SU-DHL-6 (cell line): ENCODE measurements around the gene NFIA.
A peak's percentile ranks its signal among the peaks of the same experiment; 100 is the strongest.
"Not testable (repeated sequence)": the region's sequence is repeated elsewhere in the genome, so short reads cannot be mapped to it uniquely, and the experiment has no call there.

Experiments
- H2AFZ ChIP-seq: fragments of 200-600 bp; sonication (generic); 2 replicates; pipeline ENCODE4 v1.6.1; 2014; ENCODE audit warnings: low read depth, mild to moderate bottlenecking, moderate library complexity, mixed read lengths, antibody characterized with exemption, low read length; ENCODE audit not compliant: severe bottlenecking
- H3F3A ChIP-seq: fragments of 200-600 bp; shearing (Covaris generic); 2 replicates; pipeline ENCODE4 v1.6.0; 2016; ENCODE audit warnings: antibody characterized with exemption, mild to moderate bottlenecking; ENCODE audit not compliant: insufficient read depth
- H3K27ac ChIP-seq: fragments of 200-600 bp; sonication (generic); 2 replicates; pipeline ENCODE4 v1.5.1; 2016; ENCODE audit warnings: low read depth, mild to moderate bottlenecking, low read length, moderate library complexity, mixed read lengths
- H3K27me3 ChIP-seq: fragments of 200-600 bp; sonication (generic), shearing (Covaris generic); 2 replicates; pipeline ENCODE4 v1.6.0; 2014; ENCODE audit warnings: mild to moderate bottlenecking, low read length
- H3K36me3 ChIP-seq: fragments of 200-600 bp; sonication (generic); 2 replicates; pipeline ENCODE4 v1.6.1; 2014; ENCODE audit warnings: mild to moderate bottlenecking, low read length, mixed read lengths
- H3K4me2 ChIP-seq: fragments of 300-600, 200-600 bp; shearing (Covaris generic), sonication (generic); 2 replicates; pipeline ENCODE4 v1.6.0; 2014; ENCODE audit warnings: low read length, low read depth, mild to moderate bottlenecking; ENCODE audit not compliant: poor library complexity, severe bottlenecking
- H3K4me3 ChIP-seq: fragments of 200-600 bp; sonication (generic); 2 replicates; pipeline ENCODE4 v1.5.1; 2014; ENCODE audit warnings: antibody characterized with exemption, low read length, mild to moderate bottlenecking, mixed read lengths; ENCODE audit not compliant: insufficient read depth, poor library complexity, severe bottlenecking
- H3K79me2 ChIP-seq: fragments of 200-600 bp; sonication (generic); 2 replicates; pipeline ENCODE4 v1.6.1; 2014; ENCODE audit warnings: mild to moderate bottlenecking, low read length, moderate library complexity; ENCODE audit not compliant: insufficient read depth
- H3K9ac ChIP-seq: fragments of 200-600 bp; sonication (generic); 2 replicates; pipeline ENCODE4 v1.7.0; 2014; ENCODE audit warnings: mild to moderate bottlenecking, low read length
- H3K9me2 ChIP-seq: fragments of 200-600 bp; sonication (generic); replicated peaks from 2 replicates; pipeline ENCODE4 v1.6.1; 2014; ENCODE audit warnings: low read length; ENCODE audit not compliant: insufficient read depth
- H3K9me3 ChIP-seq: fragments of 200-600 bp; sonication (generic); 2 replicates; pipeline ENCODE4 v1.6.1; 2014; ENCODE audit warnings: low read length, mixed read lengths; ENCODE audit not compliant: insufficient read depth
- H4K20me1 ChIP-seq: fragments of 200-600 bp; sonication (generic); 2 replicates; pipeline ENCODE4 v1.6.1; 2014; ENCODE audit warnings: low read depth, mild to moderate bottlenecking, antibody characterized with exemption, low read length, moderate library complexity, mixed read lengths
- EZH2phosphoT487 ChIP-seq: fragments of 200-600 bp; sonication (generic), shearing (Covaris generic); conservative IDR thresholded peaks from 2 replicates; pipeline ENCODE4 v1.6.1; 2018; ENCODE audit warnings: mild to moderate bottlenecking, antibody characterized with exemption, low read length, moderate library complexity, mixed read lengths
- TF ChIP-seq, protein P1 (sequence below): fragments of 200-600 bp; sonication (generic); IDR thresholded peaks from one replicate; pipeline ENCODE4 v1.5.1; 2017; ENCODE audit warnings: antibody characterized with exemption, mild to moderate bottlenecking, low read length, moderate library complexity; ENCODE audit not compliant: insufficient read depth, poor library complexity, severe bottlenecking

The NFIA gene

DNA sequence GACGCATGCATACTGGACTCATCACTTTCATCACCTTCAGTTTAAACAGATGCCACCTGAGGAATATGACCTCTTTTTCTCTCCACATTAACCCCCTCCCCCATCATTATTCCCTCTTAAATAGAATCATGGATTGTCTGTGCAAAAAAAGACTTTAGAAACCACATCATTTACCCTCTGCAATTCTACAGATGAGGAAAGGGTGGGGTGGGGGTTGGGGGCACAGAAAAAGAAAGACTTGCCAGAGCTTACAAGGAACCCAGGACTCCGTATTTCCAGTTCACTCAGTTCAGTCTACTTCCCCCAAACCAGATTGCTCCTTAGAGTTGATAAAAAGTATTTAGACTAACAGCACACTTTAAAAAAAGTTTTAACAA lies 26.2 kb upstream of the NFIA start:
- H3K36me3 ChIP-seq, result no peaks in the 10 kb centered on the region
- H3K4me2 ChIP-seq, result peak overlapping the region; percentile 69
- TF ChIP-seq EZH2phosphoT487, result no peak
- TF ChIP-seq, protein P1, sequence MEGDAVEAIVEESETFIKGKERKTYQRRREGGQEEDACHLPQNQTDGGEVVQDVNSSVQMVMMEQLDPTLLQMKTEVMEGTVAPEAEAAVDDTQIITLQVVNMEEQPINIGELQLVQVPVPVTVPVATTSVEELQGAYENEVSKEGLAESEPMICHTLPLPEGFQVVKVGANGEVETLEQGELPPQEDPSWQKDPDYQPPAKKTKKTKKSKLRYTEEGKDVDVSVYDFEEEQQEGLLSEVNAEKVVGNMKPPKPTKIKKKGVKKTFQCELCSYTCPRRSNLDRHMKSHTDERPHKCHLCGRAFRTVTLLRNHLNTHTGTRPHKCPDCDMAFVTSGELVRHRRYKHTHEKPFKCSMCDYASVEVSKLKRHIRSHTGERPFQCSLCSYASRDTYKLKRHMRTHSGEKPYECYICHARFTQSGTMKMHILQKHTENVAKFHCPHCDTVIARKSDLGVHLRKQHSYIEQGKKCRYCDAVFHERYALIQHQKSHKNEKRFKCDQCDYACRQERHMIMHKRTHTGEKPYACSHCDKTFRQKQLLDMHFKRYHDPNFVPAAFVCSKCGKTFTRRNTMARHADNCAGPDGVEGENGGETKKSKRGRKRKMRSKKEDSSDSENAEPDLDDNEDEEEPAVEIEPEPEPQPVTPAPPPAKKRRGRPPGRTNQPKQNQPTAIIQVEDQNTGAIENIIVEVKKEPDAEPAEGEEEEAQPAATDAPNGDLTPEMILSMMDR, result no peak
- H3K27ac ChIP-seq, result no peak overlapping the region
- no peaks in the 10 kb centered on the region for H3K79me2 ChIP-seq
- no peak overlapping the region for H2AFZ ChIP-seq
- H4K20me1 ChIP-seq, result no peaks in the 10 kb centered on the region
- 0 out of 2 replicates have a peak overlapping the region, but pooled peaks have one; percentile 61 for H3K9ac ChIP-seq
- peaks cover 7% of the 10 kb centered on the region; the same call in 1 of the 2 replicates for H3F3A ChIP-seq
- H3K27me3 ChIP-seq, result no peaks in the 10 kb centered on the region
- no peak overlapping the region for H3K4me3 ChIP-seq
- no peaks in the 10 kb centered on the region for H3K9me3 ChIP-seq
- no peaks in the 10 kb centered on the region for H3K9me2 ChIP-seq

DNA sequence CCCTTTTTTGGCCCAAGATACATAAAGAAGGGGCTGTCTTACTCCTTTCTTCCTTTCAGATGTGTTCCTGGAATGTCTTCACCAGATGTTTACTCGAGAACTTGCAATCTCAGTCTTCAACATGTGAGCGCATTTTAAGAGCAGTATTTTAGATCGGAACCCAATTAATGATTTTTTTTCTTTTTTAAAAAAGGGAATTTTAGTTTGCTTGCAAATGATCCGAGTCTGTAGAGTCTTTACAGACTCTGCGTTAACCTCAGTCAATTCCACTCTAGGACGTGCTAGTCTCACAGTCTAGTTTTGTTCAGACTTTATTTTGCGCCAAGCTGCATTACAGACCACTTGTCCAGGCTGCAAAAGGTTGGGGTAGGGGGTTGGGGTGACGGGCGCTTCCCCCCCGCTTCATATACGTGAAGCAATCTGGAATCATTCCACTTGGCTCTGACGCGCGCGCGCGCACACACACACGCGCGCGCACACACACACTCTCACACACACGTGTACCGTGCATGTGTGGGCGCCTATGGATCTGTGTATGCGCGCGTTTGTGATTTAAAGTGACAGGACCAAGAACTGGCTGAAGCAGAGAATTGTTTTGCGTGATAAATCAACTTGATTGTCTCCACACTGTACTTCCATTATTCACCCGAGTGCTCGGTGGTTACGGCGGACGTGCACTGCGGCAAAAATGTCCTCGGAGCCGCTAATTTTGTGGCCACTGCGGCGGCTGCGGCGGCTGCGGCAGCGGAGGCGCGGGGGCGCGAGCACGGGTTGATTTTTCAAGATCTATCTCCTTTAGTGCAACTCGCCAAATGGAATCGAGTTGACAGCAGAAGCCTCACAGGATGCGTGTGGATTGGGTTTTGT lies 25.6 kb upstream of the NFIA start:
- Histone ChIP-seq H3K4me2 (peak overlapping the region; percentile 69), H3K9ac (peak overlapping the region; percentile 61), H3K4me3 (peak overlapping the region; percentile 71), H3K36me3 (no peaks in the 10 kb centered on the region), H3K9me2 (no peaks in the 10 kb centered on the region), H3K27me3 (no peaks in the 10 kb centered on the region), H3F3A (peaks cover 3% of the 10 kb centered on the region; the same call in 1 of the 2 replicates), H3K27ac (no peak overlapping the region), H2AFZ (peak overlapping the region; percentile 92), H4K20me1 (no peaks in the 10 kb centered on the region), H3K9me3 (no peaks in the 10 kb centered on the region), H3K79me2 (no peaks in the 10 kb centered on the region)
- no peak for TF ChIP-seq EZH2phosphoT487
- TF ChIP-seq, protein P1, result no peak

DNA sequence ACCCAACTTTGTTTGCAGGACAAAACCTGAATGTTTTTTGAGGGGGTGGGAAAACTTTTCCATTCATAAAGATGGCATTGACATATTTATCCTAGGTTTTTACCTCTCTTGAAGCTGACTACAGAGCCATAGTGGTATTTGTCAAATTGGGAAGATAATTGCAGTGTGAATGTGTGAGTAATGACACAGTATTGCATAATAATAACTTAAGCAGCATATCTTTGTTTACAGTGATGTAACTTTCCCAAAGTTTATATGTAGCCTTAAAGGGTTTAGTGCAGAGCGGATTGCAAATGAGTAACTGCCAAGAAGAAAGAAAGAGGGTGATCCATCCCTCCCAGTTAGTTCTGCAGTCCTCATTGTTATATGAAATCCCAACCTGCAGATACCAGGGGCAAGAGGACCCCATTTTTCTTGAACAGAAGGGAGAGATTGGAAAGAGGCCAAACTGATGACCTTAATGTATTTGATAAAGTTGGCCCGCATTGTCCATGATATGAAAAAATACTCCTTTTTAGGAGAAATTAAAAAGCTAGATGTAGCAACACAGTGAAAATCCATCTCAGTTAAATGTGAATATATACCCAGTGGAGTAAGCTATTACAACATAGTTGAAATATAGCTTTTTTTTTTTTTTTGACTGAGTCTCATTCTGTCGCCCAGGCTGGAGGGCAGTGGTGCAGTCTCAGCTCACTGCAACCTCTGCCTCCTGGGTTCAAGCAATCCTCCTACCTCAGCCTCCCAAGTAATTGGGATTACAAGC lies 23.7 kb upstream of the NFIA start:
- no peaks in the 10 kb centered on the region for H3K9me2 ChIP-seq
- no peak overlapping the region for H3K4me3 ChIP-seq
- no peaks in the 10 kb centered on the region for H3K79me2 ChIP-seq
- no peaks in the 10 kb centered on the region for H3K36me3 ChIP-seq
- no peak overlapping the region for H3K9ac ChIP-seq
- H4K20me1 ChIP-seq, result no peaks in the 10 kb centered on the region
- H2AFZ ChIP-seq, result no peak overlapping the region
- no peak overlapping the region for H3K4me2 ChIP-seq
- no peaks in the 10 kb centered on the region for H3K9me3 ChIP-seq
- TF ChIP-seq, protein P1, result no peak
- no peak for TF ChIP-seq EZH2phosphoT487
- peaks cover 3% of the 10 kb centered on the region; the same call in 1 of the 2 replicates for H3F3A ChIP-seq
- no peak overlapping the region for H3K27ac ChIP-seq
- no peaks in the 10 kb centered on the region for H3K27me3 ChIP-seq

DNA sequence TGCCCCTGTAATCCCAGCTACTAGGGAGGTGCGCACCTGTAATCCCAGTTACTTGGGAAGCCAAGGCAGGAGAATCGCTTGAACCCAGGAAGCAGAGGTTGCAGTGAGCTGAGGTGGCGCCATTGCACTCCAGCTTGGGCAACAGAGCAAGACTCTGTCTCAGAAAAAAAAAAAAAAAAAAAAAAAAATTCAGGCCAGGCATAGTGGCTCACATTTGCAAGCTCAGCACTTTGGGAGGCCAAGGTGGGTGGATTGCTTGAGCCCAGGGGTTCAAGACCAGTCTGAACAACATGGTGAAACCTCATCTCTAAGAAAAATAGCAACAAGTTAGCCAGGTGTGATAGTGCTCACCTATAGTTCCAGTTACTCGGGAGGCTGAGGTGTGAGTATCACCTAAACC lies 20.8 kb upstream of the NFIA start:
- H2AFZ ChIP-seq, H3K9ac ChIP-seq, H3K79me2 ChIP-seq, H3K9me2 ChIP-seq, H4K20me1 ChIP-seq, H3K36me3 ChIP-seq, H3F3A ChIP-seq, H3K4me3 ChIP-seq, H3K9me3 ChIP-seq, H3K27me3 ChIP-seq, H3K4me2 ChIP-seq, H3K27ac ChIP-seq: not testable (repeated sequence)
